HFF-Myc (cell line): Measurements from ENCODE around the gene ATP6V1F.

Experiments used
- DNase-seq: peaks from one replicate; pipeline ENCODE4 v3.0.0-alpha.2; 2011; ENCODE audit warnings: low read depth; ENCODE audit errors: extremely low read depth
- H3K4me3 ChIP-seq: replicated peaks from 2 replicates; pipeline ENCODE4 v1.5.1; 2011; ENCODE audit warnings: low read depth, mild to moderate bottlenecking, control low read depth, low read length
- CTCF ChIP-seq: IDR thresholded peaks from 2 replicates; pipeline ENCODE4 v1.5.1; 2012; ENCODE audit warnings: mild to moderate bottlenecking, low read depth, low read length, control low read depth; ENCODE audit errors: missing control alignments

The ATP6V1F gene

DNA sequence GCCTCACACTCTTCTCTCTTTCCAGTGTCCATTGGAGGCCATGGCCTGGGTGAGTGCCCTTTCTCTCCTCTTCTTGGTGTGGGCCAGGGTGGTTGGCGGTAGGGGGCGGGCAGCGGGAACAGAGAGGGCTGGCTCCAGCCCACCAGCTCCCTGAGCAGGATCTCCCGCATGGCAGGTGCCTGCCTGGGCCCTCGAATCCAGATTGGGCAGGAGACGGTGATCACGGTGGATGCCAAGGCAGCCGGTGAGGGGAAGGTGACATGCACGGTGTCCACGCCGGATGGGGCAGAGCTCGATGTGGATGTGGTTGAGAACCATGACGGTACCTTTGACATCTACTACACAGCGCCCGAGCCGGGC, 13.5 kb upstream of the ATP6V1F start:
- no peak for DNase-seq
- no peak overlapping the region for H3K4me3 ChIP-seq
- TF ChIP-seq CTCF: no peak

DNA sequence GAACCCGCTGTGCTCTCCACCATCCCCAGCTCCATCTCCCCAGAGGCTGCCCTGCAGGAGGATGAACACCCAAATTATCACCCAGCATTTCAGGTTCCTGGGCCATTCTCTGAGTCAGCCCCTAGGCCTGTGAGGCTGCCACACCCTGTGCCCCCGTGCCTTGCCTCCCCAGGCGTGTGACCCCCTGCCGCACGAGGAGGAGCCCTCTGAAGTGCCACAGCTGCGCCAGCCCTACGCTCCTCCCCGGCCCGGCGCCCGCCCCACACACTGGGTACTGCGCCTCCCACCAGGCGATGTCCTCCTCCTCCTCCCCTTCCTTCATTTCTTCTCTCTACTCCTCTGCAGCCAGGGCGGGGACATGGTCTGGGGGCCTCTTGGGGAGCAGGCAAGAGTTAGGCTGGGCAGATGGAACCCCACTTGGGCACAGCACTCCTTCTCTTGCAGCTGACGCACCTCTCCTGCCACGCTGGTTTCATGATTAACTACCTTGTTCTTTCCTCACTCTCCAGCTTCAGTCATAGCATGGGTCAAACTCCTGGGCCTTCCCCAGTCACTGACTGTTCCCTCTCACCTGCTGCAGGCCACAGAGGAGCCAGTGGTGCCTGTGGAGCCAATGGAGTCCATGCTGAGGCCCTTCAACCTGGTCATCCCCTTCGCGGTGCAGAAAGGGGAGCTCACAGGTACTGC, 12.7 kb upstream of the ATP6V1F start:
- no peak overlapping the region for H3K4me3 ChIP-seq
- DNase-seq: no peak
- no peak for TF ChIP-seq CTCF

DNA sequence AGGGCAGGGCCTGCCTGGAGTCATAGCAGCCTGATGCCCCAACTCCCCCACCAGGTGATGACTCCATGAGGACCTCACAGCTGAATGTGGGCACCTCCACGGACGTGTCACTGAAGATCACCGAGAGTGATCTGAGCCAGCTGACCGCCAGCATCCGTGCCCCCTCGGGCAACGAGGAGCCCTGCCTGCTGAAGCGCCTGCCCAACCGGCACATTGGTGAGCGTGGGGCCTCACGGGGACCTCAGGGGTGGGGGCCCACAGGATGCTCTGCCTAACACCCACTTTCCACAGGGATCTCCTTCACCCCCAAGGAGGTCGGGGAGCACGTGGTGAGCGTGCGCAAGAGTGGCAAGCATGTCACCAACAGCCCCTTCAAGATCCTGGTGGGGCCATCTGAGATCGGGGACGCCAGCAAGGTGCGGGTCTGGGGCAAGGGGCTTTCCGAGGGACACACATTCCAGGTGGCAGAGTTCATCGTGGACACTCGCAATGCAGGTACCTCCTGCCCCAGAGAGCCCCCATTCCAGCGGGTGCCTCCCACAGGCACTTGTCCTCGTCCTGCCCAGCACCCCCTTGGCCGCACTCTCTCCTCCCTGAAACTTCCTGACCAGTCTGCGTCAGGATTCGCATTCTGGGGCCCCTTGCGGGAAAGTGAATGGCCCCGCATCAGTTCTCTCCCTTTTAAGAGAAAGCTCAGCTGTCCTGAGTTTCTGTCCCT, 10.0 kb upstream of the ATP6V1F start:
- TF ChIP-seq CTCF: no peak
- no peak for DNase-seq
- no peak overlapping the region for H3K4me3 ChIP-seq

GRCh38 chr7:128853799-128854198, 8.9 kb upstream of the ATP6V1F start:
- no peak for TF ChIP-seq CTCF
- DNase-seq: no peak
- no peak overlapping the region for H3K4me3 ChIP-seq

DNA sequence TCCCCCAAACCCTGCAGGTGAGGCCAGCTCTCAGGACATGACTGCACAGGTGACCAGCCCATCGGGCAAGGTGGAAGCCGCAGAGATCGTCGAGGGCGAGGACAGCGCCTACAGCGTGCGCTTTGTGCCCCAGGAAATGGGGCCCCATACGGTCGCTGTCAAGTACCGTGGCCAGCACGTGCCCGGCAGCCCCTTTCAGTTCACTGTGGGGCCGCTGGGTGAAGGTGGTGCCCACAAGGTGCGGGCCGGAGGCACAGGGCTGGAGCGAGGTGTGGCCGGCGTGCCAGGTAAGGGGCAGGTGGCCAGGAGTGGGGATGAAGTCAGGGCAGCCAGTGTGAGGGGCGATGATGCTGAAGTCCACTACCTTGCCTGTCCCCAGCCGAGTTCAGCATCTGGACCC, 8.3 kb upstream of the ATP6V1F start:
- H3K4me3 ChIP-seq: no peak overlapping the region
- no peak for TF ChIP-seq CTCF
- DNase-seq: no peak

DNA sequence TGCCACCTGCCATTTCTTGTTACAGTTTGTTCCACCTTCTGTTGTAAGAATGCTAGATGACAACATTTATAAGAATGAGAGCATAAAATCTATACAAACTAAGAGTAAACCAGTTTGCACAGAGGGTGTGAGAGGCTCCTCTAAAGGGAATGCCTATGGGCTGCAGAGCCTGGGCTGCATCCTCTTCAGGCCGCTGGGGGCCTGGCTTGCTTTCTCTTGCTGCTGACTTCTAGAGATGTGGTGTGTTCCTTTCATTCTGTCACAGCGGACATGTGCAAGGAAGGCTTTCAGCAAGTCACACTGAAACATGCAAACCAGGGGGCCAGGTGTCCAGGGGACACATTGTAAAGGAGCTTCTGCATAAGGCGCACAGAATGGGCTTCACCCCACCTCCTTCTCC, 7.1 kb upstream of the ATP6V1F start:
- no peak overlapping the region for H3K4me3 ChIP-seq
- TF ChIP-seq CTCF: no peak
- no peak for DNase-seq
